ENCODE results near the gene TRHDE. TPM values are rescaled to one million over a fixed set of nuclear protein-coding genes. Genes with fewer than 3 reads are reported as not detected.
A peak's percentile ranks its signal among the peaks of the same experiment; 100 is the strongest.

TRHDE gene
- total and polyA plus RNA-seq, 2 donors (not counting 1 experiment from before 2014, with no cell fraction given): 7.3 to 8.8 TPM

- no peaks in the 10 kb centered on the region for H3K9me3 ChIP-seq (ENCODE audit: control insufficient read depth, insufficient read depth, low read depth, low read length)
- H3K27me3 ChIP-seq (ENCODE audit: control insufficient read depth, insufficient read depth, low read length): no peaks in the 10 kb centered on the region
- peak; percentile 42 to 68 for DNase-seq (ENCODE audit: low read depth in 2 of 2)
- H3K79me2 ChIP-seq (ENCODE audit: control insufficient read depth, insufficient read depth, low read length): no peaks in the 10 kb centered on the region
- no peak overlapping the region for H2AFZ ChIP-seq (ENCODE audit: low read length)
- H4K20me1 ChIP-seq (ENCODE audit: control insufficient read depth, extremely low read depth, insufficient read depth, low read length): no peaks in the 10 kb centered on the region
- no peak for TF ChIP-seq EZH2 (IDR thresholded peaks at IDR 0.05; ENCODE audit: low read length, missing control alignments)
- TF ChIP-seq, protein P1, sequence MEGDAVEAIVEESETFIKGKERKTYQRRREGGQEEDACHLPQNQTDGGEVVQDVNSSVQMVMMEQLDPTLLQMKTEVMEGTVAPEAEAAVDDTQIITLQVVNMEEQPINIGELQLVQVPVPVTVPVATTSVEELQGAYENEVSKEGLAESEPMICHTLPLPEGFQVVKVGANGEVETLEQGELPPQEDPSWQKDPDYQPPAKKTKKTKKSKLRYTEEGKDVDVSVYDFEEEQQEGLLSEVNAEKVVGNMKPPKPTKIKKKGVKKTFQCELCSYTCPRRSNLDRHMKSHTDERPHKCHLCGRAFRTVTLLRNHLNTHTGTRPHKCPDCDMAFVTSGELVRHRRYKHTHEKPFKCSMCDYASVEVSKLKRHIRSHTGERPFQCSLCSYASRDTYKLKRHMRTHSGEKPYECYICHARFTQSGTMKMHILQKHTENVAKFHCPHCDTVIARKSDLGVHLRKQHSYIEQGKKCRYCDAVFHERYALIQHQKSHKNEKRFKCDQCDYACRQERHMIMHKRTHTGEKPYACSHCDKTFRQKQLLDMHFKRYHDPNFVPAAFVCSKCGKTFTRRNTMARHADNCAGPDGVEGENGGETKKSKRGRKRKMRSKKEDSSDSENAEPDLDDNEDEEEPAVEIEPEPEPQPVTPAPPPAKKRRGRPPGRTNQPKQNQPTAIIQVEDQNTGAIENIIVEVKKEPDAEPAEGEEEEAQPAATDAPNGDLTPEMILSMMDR (conservative IDR thresholded peaks at IDR 0.05 in 1 of 2, IDR thresholded peaks at IDR 0.05 in 1 of 2; ENCODE audit: low read depth in 1 of 2, low read length in 2 of 2): no peak
- no peak overlapping the region for H3K4me2 ChIP-seq (ENCODE audit: extremely low read depth, insufficient read depth, low read length)
- no peak overlapping the region for H3K27ac ChIP-seq (ENCODE audit: insufficient read depth, low read length)
- H3K36me3 ChIP-seq (ENCODE audit: control insufficient read depth, insufficient read depth, low read length): no peaks in the 10 kb centered on the region
- no peak overlapping the region for H3K4me3 ChIP-seq (replicated peaks in 1 of 4; ENCODE audit: control extremely low read depth in 1 of 4, insufficient read depth in 1 of 4, low read depth in 3 of 4, low read length in 4 of 4)
- H3K9ac ChIP-seq (ENCODE audit: insufficient read depth, low read length): no peak overlapping the region
- peaks cover 3% of the 10 kb centered on the region for H3K4me1 ChIP-seq (ENCODE audit: control insufficient read depth, extremely low read depth, insufficient read depth, low read length)
These were observed 22.9 kb downstream of the TRHDE start for GRCh38 chr12:72295101-72295500.

- Histone ChIP-seq H3K36me3 (ENCODE audit: control insufficient read depth, insufficient read depth, low read length) (no peaks in the 10 kb centered on the region), H4K20me1 (ENCODE audit: control insufficient read depth, extremely low read depth, insufficient read depth, low read length) (no peaks in the 10 kb centered on the region), H2AFZ (ENCODE audit: low read length) (no peak overlapping the region), H3K9me3 (ENCODE audit: control insufficient read depth, insufficient read depth, low read depth, low read length) (no peaks in the 10 kb centered on the region), H3K79me2 (ENCODE audit: control insufficient read depth, insufficient read depth, low read length) (no peaks in the 10 kb centered on the region), H3K4me2 (ENCODE audit: extremely low read depth, insufficient read depth, low read length) (peak overlapping the region; percentile 40), H3K27me3 (ENCODE audit: control insufficient read depth, insufficient read depth, low read length) (no peaks in the 10 kb centered on the region), H3K4me1 (ENCODE audit: control insufficient read depth, extremely low read depth, insufficient read depth, low read length) (peaks cover 3% of the 10 kb centered on the region), H3K4me3 (replicated peaks in 1 of 4; ENCODE audit: control extremely low read depth in 1 of 4, insufficient read depth in 1 of 4, low read depth in 3 of 4, low read length in 4 of 4) (no peak overlapping the region), H3K9ac (ENCODE audit: insufficient read depth, low read length) (no peak overlapping the region), H3K27ac (ENCODE audit: insufficient read depth, low read length) (peak overlapping the region; percentile 63)
- TF ChIP-seq, protein P1 (conservative IDR thresholded peaks at IDR 0.05 in 1 of 2, IDR thresholded peaks at IDR 0.05 in 1 of 2; ENCODE audit: low read depth in 1 of 2, low read length in 2 of 2): no peak
- no peak for TF ChIP-seq EZH2 (IDR thresholded peaks at IDR 0.05; ENCODE audit: low read length, missing control alignments)
- DNase-seq (ENCODE audit: low read depth in 2 of 2): peak; percentile 52 to 89
These were observed 23.6 kb downstream of the TRHDE start for GRCh38 chr12:72295744-72296143.

DNA sequence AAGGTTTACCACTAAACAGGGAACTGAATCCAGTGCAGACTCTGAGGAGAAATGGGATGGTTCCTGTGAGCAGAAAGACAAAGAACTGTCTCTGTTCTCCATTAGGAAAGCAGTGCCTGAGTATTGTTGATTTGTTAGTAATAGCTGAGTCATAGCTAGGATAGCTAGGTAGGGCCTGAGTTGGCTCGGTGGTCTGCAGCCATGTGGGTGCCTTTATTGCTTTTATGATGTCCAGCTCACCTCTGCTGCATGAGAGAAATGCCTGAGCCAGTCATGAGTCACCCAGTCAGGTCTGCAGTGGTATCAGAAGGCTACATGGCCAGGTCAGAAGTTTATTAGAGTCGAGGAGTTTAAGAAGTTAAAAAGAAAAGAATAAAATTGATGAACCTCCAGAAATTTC lies 24.2 kb downstream of the TRHDE start:
- no peaks in the 10 kb centered on the region for H4K20me1 ChIP-seq (ENCODE audit: control insufficient read depth, extremely low read depth, insufficient read depth, low read length)
- H3K4me2 ChIP-seq (ENCODE audit: extremely low read depth, insufficient read depth, low read length): no peak overlapping the region
- H3K27ac ChIP-seq (ENCODE audit: insufficient read depth, low read length): peak overlapping the region; percentile 63
- peaks cover 3% of the 10 kb centered on the region for H3K4me1 ChIP-seq (ENCODE audit: control insufficient read depth, extremely low read depth, insufficient read depth, low read length)
- H3K9ac ChIP-seq (ENCODE audit: insufficient read depth, low read length): no peak overlapping the region
- H3K79me2 ChIP-seq (ENCODE audit: control insufficient read depth, insufficient read depth, low read length): no peaks in the 10 kb centered on the region
- no peak overlapping the region for H3K4me3 ChIP-seq (replicated peaks in 1 of 4; ENCODE audit: control extremely low read depth in 1 of 4, insufficient read depth in 1 of 4, low read depth in 3 of 4, low read length in 4 of 4)
- H3K9me3 ChIP-seq (ENCODE audit: control insufficient read depth, insufficient read depth, low read depth, low read length): no peaks in the 10 kb centered on the region
- H3K27me3 ChIP-seq (ENCODE audit: control insufficient read depth, insufficient read depth, low read length): no peaks in the 10 kb centered on the region
- H3K36me3 ChIP-seq (ENCODE audit: control insufficient read depth, insufficient read depth, low read length): no peaks in the 10 kb centered on the region
- TF ChIP-seq EZH2 (IDR thresholded peaks at IDR 0.05; ENCODE audit: low read length, missing control alignments): no peak
- TF ChIP-seq, protein P1 (conservative IDR thresholded peaks at IDR 0.05 in 1 of 2, IDR thresholded peaks at IDR 0.05 in 1 of 2; ENCODE audit: low read depth in 1 of 2, low read length in 2 of 2): no peak
- peak; percentile 31 to 96 for DNase-seq (ENCODE audit: low read depth in 2 of 2)
- H2AFZ ChIP-seq (ENCODE audit: low read length): no peak overlapping the region

Measured in fibroblast of lung (primary cell).